Right forelimb (tissue), 1 donor: Measurements from ENCODE around the gene COL17A1.

Source experiments
- DNase-seq: peaks from one replicate; pipeline ENCODE4 v3.0.0-alpha.2; 2018

Gene COL17A1

GRCh38 chr10:104096692-104097091 is 11.0 kb upstream of the COL17A1 start:
- no peak for DNase-seq

- DNase-seq, result no peak
Measured at GRCh38 chr10:104092749-104093148, 7.1 kb upstream of the COL17A1 start.

GRCh38 chr10:104090611-104091010 is 4.9 kb upstream of the COL17A1 start:
- DNase-seq, result no peak

GRCh38 chr10:104089621-104090020 is 3.9 kb upstream of the COL17A1 start:
- no peak for DNase-seq

GRCh38 chr10:104088239-104088638 is 2.6 kb upstream of the COL17A1 start:
- no peak for DNase-seq

- DNase-seq, result no peak
Measured at GRCh38 chr10:104084482-104085142, 1.1 kb downstream of the COL17A1 start.

GRCh38 chr10:104081998-104082397 is 3.7 kb downstream of the COL17A1 start:
- no peak for DNase-seq

GRCh38 chr10:104080762-104081161 is 4.9 kb downstream of the COL17A1 start:
- DNase-seq, result no peak

- no peak for DNase-seq
Measured at GRCh38 chr10:104077663-104078151, 8.0 kb downstream of the COL17A1 start.

GRCh38 chr10:104077247-104077646 is 8.4 kb downstream of the COL17A1 start:
- no peak for DNase-seq

GRCh38 chr10:104076743-104077160 is 8.9 kb downstream of the COL17A1 start:
- DNase-seq, result no peak

GRCh38 chr10:104074505-104074904 is 11.2 kb downstream of the COL17A1 start:
- DNase-seq, result no peak

GRCh38 chr10:104072786-104073185 is 12.9 kb downstream of the COL17A1 start:
- DNase-seq, result no peak

- DNase-seq, result no peak
Measured at GRCh38 chr10:104069613-104070012, 16.1 kb downstream of the COL17A1 start.

GRCh38 chr10:104067525-104067924 is 18.2 kb downstream of the COL17A1 start:
- no peak for DNase-seq

GRCh38 chr10:104066945-104067344 is 18.7 kb downstream of the COL17A1 start:
- DNase-seq, result no peak

GRCh38 chr10:104065748-104066147 is 19.9 kb downstream of the COL17A1 start:
- DNase-seq, result no peak

GRCh38 chr10:104061196-104061595 is 24.5 kb downstream of the COL17A1 start:
- DNase-seq, result no peak

- DNase-seq, result no peak
Measured at GRCh38 chr10:104059364-104059763, 26.3 kb downstream of the COL17A1 start.

- DNase-seq, result no peak
Measured at GRCh38 chr10:104057717-104058116, 28.0 kb downstream of the COL17A1 start.

- DNase-seq, result no peak
Measured at GRCh38 chr10:104056619-104057273, 28.9 kb downstream of the COL17A1 start.

- DNase-seq, result no peak
Measured at GRCh38 chr10:104054430-104054829, 31.2 kb downstream of the COL17A1 start.

GRCh38 chr10:104053201-104053600 is 32.5 kb downstream of the COL17A1 start:
- no peak for DNase-seq

- DNase-seq, result no peak
Measured at GRCh38 chr10:104052431-104052830, 33.2 kb downstream of the COL17A1 start.
